Measurements from ENCODE around the gene APC2. TPM values are rescaled to one million over a fixed set of nuclear protein-coding genes. Genes with fewer than 3 reads are reported as not detected.

Gene APC2
- total and polyA plus RNA-seq, 2 donors (not counting 1 experiment from before 2014, with no cell fraction given) = 0.12 to 0.16 TPM

GRCh38 chr19:1491114-1491848 lies 41.4 kb downstream of the APC2 start, which contains the start of gene REEP6:
REEP6 (plus strand) TSS chr19:1491181; CDS start chr19:1491270, 89 bp downstream.
- CTCF ChIA-PET = interaction anchor here (0.8 to 1.3 kb wide), 3 partner anchors 15 to 320 kb away, joined by 3 to 4 read pairs (median 3); partner anchors contain the start of gene ATP8B3
- Histone ChIP-seq H3K4me1 (ENCODE audit: control insufficient read depth in 2 of 2, insufficient read depth in 2 of 2, low read length in 2 of 2) (peaks cover 14 to 17% of the 10 kb centered on the region in 2 donors), H3K27ac (ENCODE audit: low read length in 2 of 2) (peak within 1 kb of the TSS in 1 of 2 donors; percentile 14), H3K9me3 (ENCODE audit: control extremely low read depth in 1 of 3, control insufficient read depth in 2 of 3, insufficient read depth in 1 of 3, low read length in 2 of 3) (peaks cover 0 to 12% (median 0%) of the 10 kb centered on the region in 3 donors), H3K79me2 (ENCODE audit: control insufficient read depth, insufficient read depth, low read length) (no peaks in the 10 kb centered on the region), H3K9ac (ENCODE audit: low read length) (peak within 1 kb of the TSS; percentile 71), H4K20me1 (ENCODE audit: control insufficient read depth, insufficient read depth, low read length, poor library complexity, severe bottlenecking) (no peaks in the 10 kb centered on the region), H2AFZ (ENCODE audit: insufficient read depth, low read depth, low read length, poor library complexity, severe bottlenecking) (peak within 1 kb of the TSS; percentile 82), H3K27me3 (replicated peaks in 1 of 4; ENCODE audit: control extremely low read depth in 1 of 4, control insufficient read depth in 3 of 4, insufficient read depth in 4 of 4, low read length in 3 of 4) (peaks cover 0 to 7% (median 1%) of the 10 kb centered on the region in 4 experiments), H3K4me3 (ENCODE audit: control extremely low read depth in 1 of 5, extremely low read depth in 1 of 5, insufficient read depth in 1 of 5, low read depth in 2 of 5, low read length in 4 of 5) (peak within 1 kb of the TSS; percentile 39 to 71 (median 52)), H3K4me2 (replicated peaks; ENCODE audit: low read depth, low read length, poor library complexity, severe bottlenecking) (peak within 1 kb of the TSS; percentile 99), H3K36me3 (replicated peaks in 1 of 2; ENCODE audit: control extremely low read depth in 1 of 2, control insufficient read depth in 1 of 2, extremely low read depth in 1 of 2, insufficient read depth in 2 of 2, low read length in 1 of 2) (no peaks in the 10 kb centered on the region)
- peak within 1 kb of the TSS; percentile 84 for H3K27ac Mint-ChIP-seq
- no peaks in the 10 kb centered on the region for H3K9me3 Mint-ChIP-seq (ENCODE audit: insufficient read depth)
- DNase-seq (no peak), ATAC-seq (ENCODE audit: low read depth) (no peak)
- 5% methylated on average over 70 of the region's 73 CpGs for WGBS (ENCODE audit: insufficient coverage)
- intact Hi-C loops (cut with micrococcal nuclease) = loop anchor here (2.0 kb wide), 3 partner anchors 20 to 222 kb away; partner anchors contain the start of gene CIRBP
- H3K4me3 Mint-ChIP-seq = peak within 1 kb of the TSS; percentile 90
- no peaks in the 10 kb centered on the region for H3K27me3 Mint-ChIP-seq
- peaks cover 15% of the 10 kb centered on the region for H3K4me1 Mint-ChIP-seq
- TF ChIP-seq EZH2 (IDR thresholded peaks at IDR 0.05; ENCODE audit: borderline replicate concordance, insufficient read depth, low read depth, low read length, poor library complexity, severe bottlenecking) = no peak
- TF ChIP-seq CTCF (IDR thresholded peaks at IDR 0.05) = no peak
- POLR2A ChIA-PET = interaction anchor here (0.6 to 0.8 kb wide), 7 partner anchors 13 to 222 kb away, joined by 3 to 9 read pairs (median 4); partner anchors contain the start of gene CIRBP

GRCh38 chr19:1491849-1492170 lies 41.9 kb downstream of the APC2 start:
- no peaks in the 10 kb centered on the region for H4K20me1 ChIP-seq (ENCODE audit: control insufficient read depth, insufficient read depth, low read length, poor library complexity, severe bottlenecking)
- 73% methylated on average over 9 of the region's 12 CpGs for WGBS (ENCODE audit: insufficient coverage)
- no peaks in the 10 kb centered on the region for H3K36me3 ChIP-seq (replicated peaks in 1 of 2; ENCODE audit: control extremely low read depth in 1 of 2, control insufficient read depth in 1 of 2, extremely low read depth in 1 of 2, insufficient read depth in 2 of 2, low read length in 1 of 2)
- peak overlapping the region; percentile 37 for H3K27ac Mint-ChIP-seq
- H2AFZ ChIP-seq (ENCODE audit: insufficient read depth, low read depth, low read length, poor library complexity, severe bottlenecking) = peak overlapping the region; percentile 82
- intact Hi-C loops (cut with micrococcal nuclease) = loop anchor here (2.0 kb wide), 3 partner anchors 21 to 223 kb away; partner anchors contain the start of gene CIRBP
- H3K9me3 ChIP-seq (ENCODE audit: control extremely low read depth in 1 of 3, control insufficient read depth in 2 of 3, insufficient read depth in 1 of 3, low read length in 2 of 3) = peaks cover 0 to 12% (median 0%) of the 10 kb centered on the region in 3 donors
- ChIA-PET POLR2A (interaction anchor here (0.6 kb wide), 1 partner anchor 316 kb away, joined by 5 read pairs; no protein-coding TSS in a partner anchor), CTCF (interaction anchor here (1.2 kb wide), 1 partner anchor 54 kb away, joined by 4 read pairs; no protein-coding TSS in a partner anchor)
- ATAC-seq (ENCODE audit: low read depth) (no peak), DNase-seq (no peak)
- H3K9me3 Mint-ChIP-seq (ENCODE audit: insufficient read depth) = no peaks in the 10 kb centered on the region
- H3K4me2 ChIP-seq (replicated peaks; ENCODE audit: low read depth, low read length, poor library complexity, severe bottlenecking) = peak overlapping the region; percentile 99
- TF ChIP-seq EZH2 (IDR thresholded peaks at IDR 0.05; ENCODE audit: borderline replicate concordance, insufficient read depth, low read depth, low read length, poor library complexity, severe bottlenecking) = no peak
- TF ChIP-seq CTCF (IDR thresholded peaks at IDR 0.05) = no peak
- peaks cover 15% of the 10 kb centered on the region for H3K4me1 Mint-ChIP-seq
- H3K27me3 Mint-ChIP-seq = peaks cover 4% of the 10 kb centered on the region
- H3K27ac ChIP-seq (ENCODE audit: low read length in 2 of 2) = no peak overlapping the region
- H3K79me2 ChIP-seq (ENCODE audit: control insufficient read depth, insufficient read depth, low read length) = no peaks in the 10 kb centered on the region
- H3K4me3 ChIP-seq (ENCODE audit: control extremely low read depth in 1 of 5, extremely low read depth in 1 of 5, insufficient read depth in 1 of 5, low read depth in 2 of 5, low read length in 4 of 5) = no peak overlapping the region
- peak overlapping the region; percentile 83 for H3K4me3 Mint-ChIP-seq
- peaks cover 0 to 7% (median 1%) of the 10 kb centered on the region in 4 experiments for H3K27me3 ChIP-seq (replicated peaks in 1 of 4; ENCODE audit: control extremely low read depth in 1 of 4, control insufficient read depth in 3 of 4, insufficient read depth in 4 of 4, low read length in 3 of 4)
- H3K9ac ChIP-seq (ENCODE audit: low read length) = no peak overlapping the region
- peaks cover 14 to 17% of the 10 kb centered on the region in 2 donors for H3K4me1 ChIP-seq (ENCODE audit: control insufficient read depth in 2 of 2, insufficient read depth in 2 of 2, low read length in 2 of 2)
